Stomach (tissue), 4 donors: ENCODE data around the gene SNN.
A peak's percentile ranks its signal among the peaks of the same experiment; 100 is the strongest.

Experiments
- EP300 ChIP-seq: sonication (generic); formaldehyde crosslinking; IDR thresholded peaks from one replicate; pipeline ENCODE4 v1.6.1; 2017; ENCODE audit warnings: antibody characterized with exemption
- POLR2AphosphoS5 ChIP-seq, 3 donors: sonication (generic); formaldehyde crosslinking; IDR thresholded peaks; one replicate each; pipeline ENCODE4 v1.6.1; 2016; ENCODE audit warnings: antibody characterized with exemption in 3 of 3
- TF ChIP-seq, protein P1 (sequence below), 7 experiments: fragments of 450-650 bp in 4 of 7; fragments of 200-600 bp in 3 of 7; sonication (generic) in 3 of 7; IDR thresholded peaks; one replicate each; pipeline ENCODE4 v1.5.1; 2016 to 2019; ENCODE audit warnings: antibody characterized with exemption in 7 of 7, control low read depth in 2 of 7, mild to moderate bottlenecking in 1 of 7

DNA sequence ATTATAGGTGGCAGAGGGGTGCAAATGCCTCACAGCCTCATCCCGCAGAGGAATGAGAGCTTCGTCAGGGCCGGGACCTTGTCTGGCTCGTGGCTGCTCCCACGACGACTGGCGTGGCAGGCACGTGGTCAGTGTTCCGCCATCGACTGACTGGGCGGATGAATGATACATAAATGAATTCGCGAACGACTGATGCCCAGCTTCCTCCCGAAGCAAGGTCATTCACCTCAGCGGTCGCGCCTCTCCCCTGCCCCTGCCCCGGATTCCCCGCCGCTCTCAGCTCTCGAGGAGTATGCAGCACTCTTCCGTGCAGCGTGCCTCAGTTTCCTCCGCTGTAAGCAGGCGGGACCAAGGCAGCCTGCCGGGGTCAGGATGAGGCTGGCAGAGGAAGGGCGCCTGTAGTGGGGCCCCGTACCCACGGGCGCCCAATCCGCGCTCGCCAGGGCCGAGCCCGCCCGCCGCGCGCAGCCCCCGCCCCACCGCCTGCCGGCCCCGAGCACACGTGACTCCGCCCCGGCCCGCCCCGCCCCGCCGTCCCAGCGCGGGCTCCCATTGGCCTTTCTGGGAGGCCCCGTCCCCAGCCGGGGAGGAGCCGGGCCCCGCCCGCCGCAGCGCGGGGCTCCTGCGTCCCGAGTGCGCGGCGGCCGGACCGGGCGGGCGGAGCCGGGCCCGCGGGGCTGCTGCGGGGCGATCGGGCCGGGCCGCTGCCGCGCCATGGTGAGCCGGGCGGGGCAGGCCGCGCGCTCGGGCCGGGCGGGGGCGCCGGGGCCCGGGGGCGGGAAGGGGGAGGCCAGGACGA lies at the start of gene SNN:
- TF ChIP-seq, protein P1, sequence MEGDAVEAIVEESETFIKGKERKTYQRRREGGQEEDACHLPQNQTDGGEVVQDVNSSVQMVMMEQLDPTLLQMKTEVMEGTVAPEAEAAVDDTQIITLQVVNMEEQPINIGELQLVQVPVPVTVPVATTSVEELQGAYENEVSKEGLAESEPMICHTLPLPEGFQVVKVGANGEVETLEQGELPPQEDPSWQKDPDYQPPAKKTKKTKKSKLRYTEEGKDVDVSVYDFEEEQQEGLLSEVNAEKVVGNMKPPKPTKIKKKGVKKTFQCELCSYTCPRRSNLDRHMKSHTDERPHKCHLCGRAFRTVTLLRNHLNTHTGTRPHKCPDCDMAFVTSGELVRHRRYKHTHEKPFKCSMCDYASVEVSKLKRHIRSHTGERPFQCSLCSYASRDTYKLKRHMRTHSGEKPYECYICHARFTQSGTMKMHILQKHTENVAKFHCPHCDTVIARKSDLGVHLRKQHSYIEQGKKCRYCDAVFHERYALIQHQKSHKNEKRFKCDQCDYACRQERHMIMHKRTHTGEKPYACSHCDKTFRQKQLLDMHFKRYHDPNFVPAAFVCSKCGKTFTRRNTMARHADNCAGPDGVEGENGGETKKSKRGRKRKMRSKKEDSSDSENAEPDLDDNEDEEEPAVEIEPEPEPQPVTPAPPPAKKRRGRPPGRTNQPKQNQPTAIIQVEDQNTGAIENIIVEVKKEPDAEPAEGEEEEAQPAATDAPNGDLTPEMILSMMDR (IDR thresholded peaks at IDR 0.05), result no peak
- peak in 1 of 3 donors; percentile 8 for TF ChIP-seq POLR2AphosphoS5 (IDR thresholded peaks at IDR 0.05)
- no peak for TF ChIP-seq EP300
